Activated effector memory CD4-positive, alpha-beta T cell treated with anti-CD3 and anti-CD28 coated beads, Interleukin-2, amount 50 U/mL, for 16 hours (primary cell): ENCODE measurements around the gene COL3A1.

ENCODE experiments used
- DNase-seq: peaks from one replicate; pipeline ENCODE4 v3.0.0-alpha.2; 2020

Gene COL3A1

GRCh38 chr2:188974164-188974563 is at the start of gene COL3A1:
COL3A1 (plus strand) TSS chr2:188974373; CDS start chr2:188974490, 117 bp downstream.
- DNase-seq = no peak

- DNase-seq = no peak
Measured at GRCh38 chr2:188928643-188929042, 45.5 kb upstream of the COL3A1 start.

GRCh38 chr2:188931361-188931760 is 42.8 kb upstream of the COL3A1 start:
- DNase-seq = no peak

- DNase-seq = no peak
Measured at GRCh38 chr2:188937228-188938220, 36.6 kb upstream of the COL3A1 start.

GRCh38 chr2:188940171-188940570 is 34.0 kb upstream of the COL3A1 start:
- no peak for DNase-seq

- no peak for DNase-seq
Measured at GRCh38 chr2:188944442-188944841, 29.7 kb upstream of the COL3A1 start.

GRCh38 chr2:188949046-188949818 is 24.9 kb upstream of the COL3A1 start:
- DNase-seq = no peak

GRCh38 chr2:188952901-188953300 is 21.3 kb upstream of the COL3A1 start:
- no peak for DNase-seq

GRCh38 chr2:188956290-188956689 is 17.9 kb upstream of the COL3A1 start:
- no peak for DNase-seq

GRCh38 chr2:188956961-188957360 is 17.2 kb upstream of the COL3A1 start:
- no peak for DNase-seq

- no peak for DNase-seq
Measured at GRCh38 chr2:188957646-188958045, 16.5 kb upstream of the COL3A1 start.

- no peak for DNase-seq
Measured at GRCh38 chr2:188963741-188964140, 10.4 kb upstream of the COL3A1 start.

GRCh38 chr2:188964976-188965546 is 9.1 kb upstream of the COL3A1 start:
- no peak for DNase-seq

- no peak for DNase-seq
Measured at GRCh38 chr2:188965563-188965962, 8.6 kb upstream of the COL3A1 start.

GRCh38 chr2:188966079-188966571 is 8.0 kb upstream of the COL3A1 start:
- no peak for DNase-seq

- no peak for DNase-seq
Measured at GRCh38 chr2:188966728-188967440, 7.3 kb upstream of the COL3A1 start.

GRCh38 chr2:188969236-188969635 is 4.9 kb upstream of the COL3A1 start:
- DNase-seq = no peak

GRCh38 chr2:188969651-188970050 is 4.5 kb upstream of the COL3A1 start:
- no peak for DNase-seq

GRCh38 chr2:188970211-188970610 is 4.0 kb upstream of the COL3A1 start:
- no peak for DNase-seq

GRCh38 chr2:188971432-188971861 is 2.7 kb upstream of the COL3A1 start:
- no peak for DNase-seq

GRCh38 chr2:188973641-188974040 is 532 bp upstream of the COL3A1 start:
- DNase-seq = no peak

- no peak for DNase-seq
Measured at GRCh38 chr2:188975497-188976102, 1.4 kb downstream of the COL3A1 start.
